ENCODE results near the gene GRB7. TPM values are rescaled to one million over a fixed set of nuclear protein-coding genes. Genes with fewer than 3 reads are reported as not detected.

GRB7 gene
- total and polyA plus RNA-seq, 12 donors, result 0.06 to 1.2 (median 0.25) TPM; not detected in 5

DNA sequence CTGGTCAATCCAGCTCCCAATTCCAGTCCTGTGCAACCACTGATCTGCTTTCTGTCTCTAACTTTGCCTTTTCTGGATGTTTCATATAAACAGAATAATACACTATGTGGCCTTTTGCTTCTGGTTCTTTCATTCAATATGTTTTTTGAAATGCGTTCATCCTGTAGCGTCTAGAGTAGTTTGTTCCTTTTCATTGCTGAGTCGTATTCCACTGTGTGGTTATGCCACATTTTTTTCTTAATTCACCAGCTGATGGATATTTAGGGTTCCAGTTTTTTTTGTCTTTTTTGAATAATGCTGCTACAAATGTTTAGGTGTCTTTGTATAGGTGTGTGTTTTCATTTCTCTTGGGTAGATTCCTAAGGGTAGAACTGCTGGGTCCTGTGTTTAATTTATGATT, 5.2 kb upstream of the GRB7 start:
- peaks cover 4 to 13% of the 10 kb centered on the region in 2 donors for H3K4me1 ChIP-seq (replicated peaks in 1 of 2)
- no peak overlapping the region for H3K27ac ChIP-seq
- no peaks in the 10 kb centered on the region for H3K36me3 ChIP-seq (replicated peaks in 1 of 2)
- DNase-seq, result no peak
- H3K9me3 ChIP-seq (replicated peaks in 1 of 3), result no peaks in the 10 kb centered on the region
- H3K4me3 ChIP-seq, result no peak overlapping the region
- peaks cover 17% of the 10 kb centered on the region for H3K27me3 ChIP-seq
- TF ChIP-seq, protein P1, sequence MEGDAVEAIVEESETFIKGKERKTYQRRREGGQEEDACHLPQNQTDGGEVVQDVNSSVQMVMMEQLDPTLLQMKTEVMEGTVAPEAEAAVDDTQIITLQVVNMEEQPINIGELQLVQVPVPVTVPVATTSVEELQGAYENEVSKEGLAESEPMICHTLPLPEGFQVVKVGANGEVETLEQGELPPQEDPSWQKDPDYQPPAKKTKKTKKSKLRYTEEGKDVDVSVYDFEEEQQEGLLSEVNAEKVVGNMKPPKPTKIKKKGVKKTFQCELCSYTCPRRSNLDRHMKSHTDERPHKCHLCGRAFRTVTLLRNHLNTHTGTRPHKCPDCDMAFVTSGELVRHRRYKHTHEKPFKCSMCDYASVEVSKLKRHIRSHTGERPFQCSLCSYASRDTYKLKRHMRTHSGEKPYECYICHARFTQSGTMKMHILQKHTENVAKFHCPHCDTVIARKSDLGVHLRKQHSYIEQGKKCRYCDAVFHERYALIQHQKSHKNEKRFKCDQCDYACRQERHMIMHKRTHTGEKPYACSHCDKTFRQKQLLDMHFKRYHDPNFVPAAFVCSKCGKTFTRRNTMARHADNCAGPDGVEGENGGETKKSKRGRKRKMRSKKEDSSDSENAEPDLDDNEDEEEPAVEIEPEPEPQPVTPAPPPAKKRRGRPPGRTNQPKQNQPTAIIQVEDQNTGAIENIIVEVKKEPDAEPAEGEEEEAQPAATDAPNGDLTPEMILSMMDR (IDR thresholded peaks at IDR 0.05), result no peak
- no peak for TF ChIP-seq POLR2A (IDR thresholded peaks at IDR 0.05)
- intact Hi-C loops (cut with DNase I), result no loop called here
- WGBS, 4 donors, result 89 to 94% (median 92%) methylated on average over 3 of the region's 3 CpGs

DNA sequence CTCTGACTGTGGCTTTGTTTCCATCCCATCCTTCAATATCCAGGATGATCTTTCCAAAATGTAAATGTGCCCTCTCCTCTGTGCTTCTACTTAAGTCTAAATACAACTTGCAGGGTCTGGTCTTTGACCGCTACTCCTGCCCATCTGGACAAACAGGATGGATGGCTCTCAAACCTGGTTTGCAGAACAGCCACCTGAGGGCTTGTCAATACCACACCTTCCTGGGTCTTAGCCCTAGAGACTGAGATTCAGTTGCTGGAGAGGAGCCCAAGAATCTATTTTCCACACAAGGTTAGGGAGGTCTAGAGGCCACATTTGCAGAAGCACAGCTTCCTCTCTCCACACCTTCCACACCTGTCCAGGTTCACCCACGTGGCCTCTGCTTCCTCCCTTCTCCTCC, 1.9 kb upstream of the GRB7 start:
- H3K27ac ChIP-seq, result no peak overlapping the region
- intact Hi-C loops (cut with DNase I), result no loop called here
- H3K27me3 ChIP-seq, result peaks cover 35% of the 10 kb centered on the region
- H3K36me3 ChIP-seq (replicated peaks in 1 of 2), result no peaks in the 10 kb centered on the region
- TF ChIP-seq, protein P1 (IDR thresholded peaks at IDR 0.05), result no peak
- no peak for TF ChIP-seq POLR2A (IDR thresholded peaks at IDR 0.05)
- 57 to 82% (median 76%) methylated on average over 2 of the region's 2 CpGs for WGBS, 4 donors
- no peaks in the 10 kb centered on the region for H3K9me3 ChIP-seq (replicated peaks in 1 of 3)
- no peak overlapping the region for H3K4me3 ChIP-seq
- H3K4me1 ChIP-seq (replicated peaks in 1 of 2), result peaks cover 7 to 20% of the 10 kb centered on the region in 2 donors
- DNase-seq, result no peak

DNA sequence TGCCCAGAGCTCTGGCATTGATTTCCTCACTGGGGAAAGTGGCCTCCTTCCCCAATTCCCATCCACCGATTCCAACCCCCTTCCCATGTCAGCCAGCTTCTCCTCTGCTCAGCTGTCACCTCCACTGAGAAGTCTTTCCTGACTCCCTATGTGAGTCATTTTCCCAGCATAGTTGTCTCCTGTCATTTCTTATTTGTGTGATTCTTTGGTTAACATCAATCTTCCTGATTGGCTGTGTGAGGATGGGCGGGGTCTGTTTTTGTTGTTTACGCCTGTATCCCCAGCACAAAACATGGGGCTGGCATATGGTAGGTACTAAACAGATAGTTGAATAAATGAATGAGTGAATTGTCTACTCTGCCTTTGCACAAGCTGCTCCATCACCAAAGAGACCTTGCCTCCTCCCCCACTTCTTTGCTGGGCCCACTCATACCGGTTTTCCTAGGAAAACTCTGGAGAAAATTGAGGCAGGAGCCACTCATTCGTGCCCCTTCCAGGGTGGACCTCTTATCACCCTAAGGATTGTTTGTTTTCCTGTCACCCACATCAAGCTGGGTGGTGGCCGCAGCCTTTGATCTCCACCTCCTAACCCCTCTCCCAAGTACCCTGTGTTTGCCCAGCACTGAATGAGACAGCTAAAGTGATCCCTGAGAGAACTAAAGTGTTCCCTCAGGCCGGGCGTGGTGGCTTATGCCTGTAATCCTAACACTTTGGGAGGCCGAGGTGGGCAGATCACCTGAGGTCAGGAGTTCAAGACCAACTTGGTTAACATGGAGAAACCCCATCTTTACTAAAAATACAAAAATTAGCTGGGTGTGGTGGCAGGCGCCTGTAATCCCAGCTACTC, 1.2 kb upstream of the GRB7 start:
- TF ChIP-seq, protein P1 (IDR thresholded peaks at IDR 0.05), result no peak
- no peak for TF ChIP-seq POLR2A (IDR thresholded peaks at IDR 0.05)
- Histone ChIP-seq H3K4me3 (no peak overlapping the region), H3K27me3 (peaks cover 39% of the 10 kb centered on the region)

DNA sequence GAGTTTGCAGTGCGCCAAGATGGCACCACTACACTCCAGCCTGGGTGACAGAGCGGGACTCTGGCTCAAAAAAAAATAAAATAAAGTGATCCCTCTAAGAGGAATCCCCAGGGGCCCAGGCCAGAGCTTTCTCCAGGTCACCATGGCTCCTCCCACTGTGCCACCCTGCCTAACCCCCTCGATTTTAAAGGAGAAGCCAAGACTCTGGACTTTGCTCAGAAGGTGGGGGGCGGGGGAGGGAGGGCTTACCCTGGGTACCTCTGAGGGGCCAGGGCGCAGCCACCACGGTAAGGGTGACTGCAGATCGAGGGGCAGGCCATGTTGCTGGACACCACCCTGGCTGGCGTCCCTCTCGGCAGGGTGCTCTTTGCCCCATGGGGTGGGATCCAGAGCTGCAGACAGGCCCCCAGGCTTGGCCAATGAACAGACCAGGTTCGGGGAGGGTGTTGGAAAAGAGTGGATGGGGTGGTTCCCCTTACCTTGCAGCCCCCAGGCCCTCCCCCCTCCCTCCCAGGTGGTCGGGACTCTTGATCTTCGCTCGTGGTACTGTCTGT, 455 bp upstream of the GRB7 start:
- Histone ChIP-seq H3K9me3 (replicated peaks in 1 of 3) (no peaks in the 10 kb centered on the region), H3K4me3 (peak overlapping the region in 1 of 4 donors; percentile 37), H3K4me1 (replicated peaks in 1 of 2) (peaks cover 7 to 20% of the 10 kb centered on the region in 2 donors), H3K27ac (no peak overlapping the region), H3K36me3 (replicated peaks in 1 of 2) (no peaks in the 10 kb centered on the region), H3K27me3 (peaks cover 39% of the 10 kb centered on the region)
- no peak for DNase-seq
- intact Hi-C loops (cut with DNase I), result no loop called here
- no peak for TF ChIP-seq POLR2A (IDR thresholded peaks at IDR 0.05)
- TF ChIP-seq, protein P1 (IDR thresholded peaks at IDR 0.05), result no peak
- WGBS, 4 donors, result 47 to 52% (median 49%) methylated on average over 7 to 13 of the region's 13 CpGs

More for the DNA sequence above, 1.2 kb upstream of the GRB7 start:
- intact Hi-C loops (cut with DNase I), result no loop called here
- Histone ChIP-seq H3K36me3 (replicated peaks in 1 of 2) (no peaks in the 10 kb centered on the region), H3K27ac (no peak overlapping the region), H3K9me3 (replicated peaks in 1 of 3) (no peaks in the 10 kb centered on the region), H3K4me1 (replicated peaks in 1 of 2) (peaks cover 7 to 20% of the 10 kb centered on the region in 2 donors)
- no peak for DNase-seq
- 75 to 78% (median 77%) methylated on average over 10 of the region's 10 CpGs for WGBS, 4 donors
